Stomach (tissue), 9 donors: ENCODE measurements around the gene DIS3L. TPM values are rescaled to one million over a fixed set of nuclear protein-coding genes. Genes with fewer than 3 reads are reported as not detected.

ENCODE experiments used
- DNase-seq, 2 donors: peaks; one replicate each; pipeline versions ENCODE4 v3.0.0 to v3.0.0-alpha.2; 2013 to 2019
- H3K27ac ChIP-seq, 5 donors: fragments of 200-600 bp in 4 of 5; sonication (generic) in 4 of 5; one replicate each; pipeline ENCODE4 v1.5.1; 2013 to 2019; ENCODE audit warnings: mild to moderate bottlenecking in 1 of 5, moderate library complexity in 1 of 5
- H3K27me3 ChIP-seq, 3 donors: fragments of 200-600 bp; sonication (generic); one replicate each; pipeline ENCODE4 v1.5.1; 2017 to 2019; ENCODE audit warnings: mixed run types in 1 of 3
- H3K36me3 ChIP-seq, 4 donors: fragments of 200-600 bp; sonication (generic); 1 replicate in 3 of 4; 2 replicates in 1 of 4; pipeline ENCODE4 v1.5.1; 2016 to 2019
- H3K4me1 ChIP-seq, 4 donors: fragments of 200-600 bp; sonication (generic); one replicate each; pipeline ENCODE4 v1.5.1; 2016 to 2019
- H3K4me3 ChIP-seq, 4 donors: fragments of 200-600 bp; sonication (generic) in 3 of 4; one replicate each; pipeline ENCODE4 v1.5.1; 2016 to 2019; ENCODE audit warnings: mild to moderate bottlenecking in 1 of 4
- H3K9me3 ChIP-seq, 4 donors: fragments of 200-600 bp; sonication (generic); one replicate each; pipeline ENCODE4 v1.5.1; 2016 to 2019
- EP300 ChIP-seq: sonication (generic); formaldehyde crosslinking; IDR thresholded peaks from one replicate; pipeline ENCODE4 v1.6.1; 2017; ENCODE audit warnings: antibody characterized with exemption
- POLR2A ChIP-seq, 4 donors: fragments of 450-650 bp; IDR thresholded peaks; one replicate each; pipeline ENCODE4 v1.6.1; 2016; ENCODE audit warnings: antibody characterized with exemption in 4 of 4, control low read depth in 2 of 4, mild to moderate bottlenecking in 1 of 4, moderate library complexity in 1 of 4
- POLR2AphosphoS5 ChIP-seq, 3 donors: sonication (generic); formaldehyde crosslinking; IDR thresholded peaks; one replicate each; pipeline ENCODE4 v1.6.1; 2016; ENCODE audit warnings: antibody characterized with exemption in 3 of 3
- WGBS, 5 donors: extraction: QIAGEN DNeasy Blood & Tissue Kit in 3 of 5; methylation state at CpG; one replicate each; pipeline versions ENCODE4 v1.1.5 to v1.1.7; 2013 to 2018; 5-methylcytosine and 5-hydroxymethylcytosine counted together
- intact Hi-C: fragments of 100-400 bp; cut with DNase I; formaldehyde crosslinking; loops from one replicate; pipeline ENCODE4 v1.15.1; 2023; ENCODE audit warnings: low total_unique reads
- polyA plus RNA-seq, 3 donors: library from polyadenylated mRNA; stranded (reverse); fragments of 200-250 nt; gene quantifications; one replicate each; pipeline ENCODE4 v1.2.3, GENCODE V29; 2013
- total RNA-seq, 5 donors: library from RNA; depleted of rRNA; stranded (reverse); fragments of >200 nt; gene quantifications; one replicate each; pipeline versions ENCODE4 v1.1.0 to v1.2.3, GENCODE V29; 2014 to 2016
- TF ChIP-seq, protein P1 (sequence below), 7 experiments: fragments of 450-650 bp in 4 of 7; fragments of 200-600 bp in 3 of 7; sonication (generic) in 3 of 7; IDR thresholded peaks; one replicate each; pipeline ENCODE4 v1.5.1; 2016 to 2019; ENCODE audit warnings: antibody characterized with exemption in 7 of 7, control low read depth in 2 of 7, mild to moderate bottlenecking in 1 of 7
- donor health status: healthy with polysubstance abuse.
- donor health status: Bipolar disorder and iron deficiency.
- donor health status: healthy.

The DIS3L gene
- total and polyA plus RNA-seq, 8 donors, result 8.8 to 35.1 (median 16.7) TPM

GRCh38 chr15:66310786-66311185, 17.4 kb downstream of the DIS3L start:
- WGBS, 5 donors, result 86 to 97% (median 90%) methylated on average over 2 of the region's 2 CpGs
- Histone ChIP-seq H3K4me1 (no peaks in the 10 kb centered on the region), H3K27ac (no peak overlapping the region), H3K36me3 (peaks cover 43 to 100% (median 98%) of the 10 kb centered on the region in 4 donors), H3K27me3 (no peaks in the 10 kb centered on the region), H3K4me3 (no peak overlapping the region), H3K9me3 (no peaks in the 10 kb centered on the region)
- intact Hi-C loops, result no loop called here
- TF ChIP-seq EP300, result no peak
- TF ChIP-seq POLR2A (IDR thresholded peaks at IDR 0.05), result no peak
- no peak for TF ChIP-seq POLR2AphosphoS5 (IDR thresholded peaks at IDR 0.05)
- TF ChIP-seq, protein P1, sequence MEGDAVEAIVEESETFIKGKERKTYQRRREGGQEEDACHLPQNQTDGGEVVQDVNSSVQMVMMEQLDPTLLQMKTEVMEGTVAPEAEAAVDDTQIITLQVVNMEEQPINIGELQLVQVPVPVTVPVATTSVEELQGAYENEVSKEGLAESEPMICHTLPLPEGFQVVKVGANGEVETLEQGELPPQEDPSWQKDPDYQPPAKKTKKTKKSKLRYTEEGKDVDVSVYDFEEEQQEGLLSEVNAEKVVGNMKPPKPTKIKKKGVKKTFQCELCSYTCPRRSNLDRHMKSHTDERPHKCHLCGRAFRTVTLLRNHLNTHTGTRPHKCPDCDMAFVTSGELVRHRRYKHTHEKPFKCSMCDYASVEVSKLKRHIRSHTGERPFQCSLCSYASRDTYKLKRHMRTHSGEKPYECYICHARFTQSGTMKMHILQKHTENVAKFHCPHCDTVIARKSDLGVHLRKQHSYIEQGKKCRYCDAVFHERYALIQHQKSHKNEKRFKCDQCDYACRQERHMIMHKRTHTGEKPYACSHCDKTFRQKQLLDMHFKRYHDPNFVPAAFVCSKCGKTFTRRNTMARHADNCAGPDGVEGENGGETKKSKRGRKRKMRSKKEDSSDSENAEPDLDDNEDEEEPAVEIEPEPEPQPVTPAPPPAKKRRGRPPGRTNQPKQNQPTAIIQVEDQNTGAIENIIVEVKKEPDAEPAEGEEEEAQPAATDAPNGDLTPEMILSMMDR (IDR thresholded peaks at IDR 0.05), result no peak
- DNase-seq, result no peak

GRCh38 chr15:66312144-66312543, 18.8 kb downstream of the DIS3L start:
- TF ChIP-seq, protein P1 (IDR thresholded peaks at IDR 0.05), result no peak
- no peak for TF ChIP-seq POLR2A (IDR thresholded peaks at IDR 0.05)
- no peak for TF ChIP-seq EP300
- Histone ChIP-seq H3K36me3 (peaks cover 51 to 100% (median 99%) of the 10 kb centered on the region in 4 donors), H3K9me3 (no peaks in the 10 kb centered on the region), H3K4me3 (no peak overlapping the region), H3K4me1 (no peaks in the 10 kb centered on the region), H3K27me3 (no peaks in the 10 kb centered on the region), H3K27ac (no peak overlapping the region)
- DNase-seq, result no peak
- 93 to 97% (median 93%) methylated on average over 2 of the region's 2 CpGs for WGBS, 5 donors
- intact Hi-C loops, result no loop called here

- no peak for DNase-seq
- 78 to 85% (median 82%) methylated on average over 12 of the region's 12 CpGs for WGBS, 5 donors
- no peaks in the 10 kb centered on the region for H3K4me1 ChIP-seq
- peaks cover 64 to 100% (median 100%) of the 10 kb centered on the region in 4 donors for H3K36me3 ChIP-seq
- TF ChIP-seq EP300 (no peak), POLR2A (IDR thresholded peaks at IDR 0.05) (no peak), POLR2AphosphoS5 (IDR thresholded peaks at IDR 0.05) (no peak)
- TF ChIP-seq, protein P1 (IDR thresholded peaks at IDR 0.05), result no peak
- no peak overlapping the region for H3K27ac ChIP-seq
- no peaks in the 10 kb centered on the region for H3K27me3 ChIP-seq
- H3K4me3 ChIP-seq, result no peak overlapping the region
- no peaks in the 10 kb centered on the region for H3K9me3 ChIP-seq
- intact Hi-C loops, result no loop called here
These were observed 30.1 kb downstream of the DIS3L start for GRCh38 chr15:66323312-66323928.

- Histone ChIP-seq H3K27ac (no peak overlapping the region), H3K9me3 (no peaks in the 10 kb centered on the region), H3K36me3 (peaks cover 50 to 100% (median 100%) of the 10 kb centered on the region in 4 donors), H3K4me3 (no peak overlapping the region), H3K27me3 (no peaks in the 10 kb centered on the region), H3K4me1 (no peaks in the 10 kb centered on the region)
- intact Hi-C loops, result no loop called here
- no peak for TF ChIP-seq POLR2AphosphoS5 (IDR thresholded peaks at IDR 0.05)
- no peak for TF ChIP-seq POLR2A (IDR thresholded peaks at IDR 0.05)
- TF ChIP-seq EP300, result no peak
- TF ChIP-seq, protein P1 (IDR thresholded peaks at IDR 0.05), result no peak
- no peak for DNase-seq
- WGBS, 5 donors, result 91 to 95% (median 95%) methylated on average over 11 of the region's 11 CpGs
These were observed 32.7 kb downstream of the DIS3L start for GRCh38 chr15:66326051-66326450.
